ENCODE data around the gene IPO8.
"Not testable (repeated sequence)": the region's sequence is repeated elsewhere in the genome, so short reads cannot be mapped to it uniquely, and the experiment has no call there.

DNA sequence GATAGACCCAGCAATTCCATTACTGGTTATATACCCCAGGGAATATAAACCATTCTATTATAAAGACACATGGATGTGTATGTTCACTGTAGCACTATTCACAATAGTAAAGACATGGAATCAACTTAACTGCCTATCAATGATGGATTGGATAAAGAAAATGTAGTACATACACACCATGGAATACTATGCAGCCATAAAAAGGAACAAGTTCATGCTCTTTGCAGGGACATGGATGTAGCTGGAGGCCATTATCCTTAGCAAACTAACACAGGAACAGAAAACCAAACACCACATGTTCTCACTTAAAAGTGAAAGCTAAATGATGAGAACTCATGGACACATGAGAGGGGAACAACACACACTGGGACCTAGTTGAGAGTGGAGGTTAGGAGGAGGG lies 85.8 kb downstream of the IPO8 start:
- not testable (repeated sequence) for TF ChIP-seq CTCF (IDR thresholded peaks at IDR 0.05; ENCODE audit: insufficient read depth, low read length); POLR2AphosphoS5 (IDR thresholded peaks at IDR 0.05; ENCODE audit: low read depth); GABPA (IDR thresholded peaks at IDR 0.05; ENCODE audit: low read depth); SPI1 (IDR thresholded peaks at IDR 0.05; ENCODE audit: borderline replicate concordance, low read depth)
- TF ChIP-seq, protein P1, sequence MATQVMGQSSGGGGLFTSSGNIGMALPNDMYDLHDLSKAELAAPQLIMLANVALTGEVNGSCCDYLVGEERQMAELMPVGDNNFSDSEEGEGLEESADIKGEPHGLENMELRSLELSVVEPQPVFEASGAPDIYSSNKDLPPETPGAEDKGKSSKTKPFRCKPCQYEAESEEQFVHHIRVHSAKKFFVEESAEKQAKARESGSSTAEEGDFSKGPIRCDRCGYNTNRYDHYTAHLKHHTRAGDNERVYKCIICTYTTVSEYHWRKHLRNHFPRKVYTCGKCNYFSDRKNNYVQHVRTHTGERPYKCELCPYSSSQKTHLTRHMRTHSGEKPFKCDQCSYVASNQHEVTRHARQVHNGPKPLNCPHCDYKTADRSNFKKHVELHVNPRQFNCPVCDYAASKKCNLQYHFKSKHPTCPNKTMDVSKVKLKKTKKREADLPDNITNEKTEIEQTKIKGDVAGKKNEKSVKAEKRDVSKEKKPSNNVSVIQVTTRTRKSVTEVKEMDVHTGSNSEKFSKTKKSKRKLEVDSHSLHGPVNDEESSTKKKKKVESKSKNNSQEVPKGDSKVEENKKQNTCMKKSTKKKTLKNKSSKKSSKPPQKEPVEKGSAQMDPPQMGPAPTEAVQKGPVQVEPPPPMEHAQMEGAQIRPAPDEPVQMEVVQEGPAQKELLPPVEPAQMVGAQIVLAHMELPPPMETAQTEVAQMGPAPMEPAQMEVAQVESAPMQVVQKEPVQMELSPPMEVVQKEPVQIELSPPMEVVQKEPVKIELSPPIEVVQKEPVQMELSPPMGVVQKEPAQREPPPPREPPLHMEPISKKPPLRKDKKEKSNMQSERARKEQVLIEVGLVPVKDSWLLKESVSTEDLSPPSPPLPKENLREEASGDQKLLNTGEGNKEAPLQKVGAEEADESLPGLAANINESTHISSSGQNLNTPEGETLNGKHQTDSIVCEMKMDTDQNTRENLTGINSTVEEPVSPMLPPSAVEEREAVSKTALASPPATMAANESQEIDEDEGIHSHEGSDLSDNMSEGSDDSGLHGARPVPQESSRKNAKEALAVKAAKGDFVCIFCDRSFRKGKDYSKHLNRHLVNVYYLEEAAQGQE (IDR thresholded peaks at IDR 0.05; ENCODE audit: insufficient replicate concordance, low read depth): not testable (repeated sequence)
